Trophoblast cell (in vitro differentiated cells and primary cell): ENCODE measurements around the gene MYOD1.

ENCODE experiments used
- DNase-seq, 2 donors: peaks; one replicate each; pipeline ENCODE4 v3.0.0-alpha.2; 2016
- H2AFZ ChIP-seq: 2 replicates; pipeline ENCODE4 v1.6.1; 2013; ENCODE audit warnings: low read length, moderate library complexity, mild to moderate bottlenecking; ENCODE audit not compliant: insufficient read depth, poor library complexity
- H2AK5ac ChIP-seq: 2 replicates; pipeline ENCODE4 v1.6.1; 2013; ENCODE audit warnings: mild to moderate bottlenecking, low read length
- H2BK120ac ChIP-seq: 2 replicates; pipeline ENCODE4 v1.6.1; 2013; ENCODE audit warnings: low read length, mild to moderate bottlenecking, moderate library complexity; ENCODE audit not compliant: insufficient read depth, poor library complexity
- H2BK12ac ChIP-seq: 2 replicates; pipeline ENCODE4 v1.6.1; 2013; ENCODE audit warnings: mild to moderate bottlenecking, low read length, moderate library complexity
- H2BK5ac ChIP-seq: 2 replicates; pipeline ENCODE4 v1.6.1; 2013; ENCODE audit warnings: low read length, low read depth, moderate library complexity, mild to moderate bottlenecking; ENCODE audit not compliant: poor library complexity
- H3K14ac ChIP-seq: 2 replicates; pipeline ENCODE4 v1.6.1; 2013; ENCODE audit warnings: mild to moderate bottlenecking, low read length
- H3K18ac ChIP-seq: 2 replicates; pipeline ENCODE4 v1.6.1; 2013; ENCODE audit warnings: mild to moderate bottlenecking, low read length
- H3K23ac ChIP-seq: 2 replicates; pipeline ENCODE4 v1.6.1; 2013; ENCODE audit warnings: low read length
- H3K27ac ChIP-seq: 2 replicates; pipeline ENCODE4 v1.5.1; 2013; ENCODE audit warnings: low read depth, mild to moderate bottlenecking, inconsistent platforms, low read length, moderate library complexity
- H3K27me3 ChIP-seq: 2 replicates; pipeline ENCODE4 v1.6.1; 2013; ENCODE audit warnings: inconsistent platforms, mild to moderate bottlenecking, low read length, moderate library complexity; ENCODE audit not compliant: insufficient read depth
- H3K36me3 ChIP-seq, 2 experiments: 1 replicate in 1 of 2; 2 replicates in 1 of 2; pipeline ENCODE4 v1.6.1; 2013; ENCODE audit warnings: low read length in 2 of 2, mild to moderate bottlenecking in 2 of 2, moderate library complexity in 1 of 2; ENCODE audit not compliant: insufficient read depth in 2 of 2, control insufficient read depth in 1 of 2
- H3K4ac ChIP-seq: 2 replicates; pipeline ENCODE4 v1.6.1; 2013; ENCODE audit warnings: low read depth, mild to moderate bottlenecking, low read length, moderate library complexity
- H3K4me1 ChIP-seq, 2 experiments: 1 replicate in 1 of 2; 2 replicates in 1 of 2; pipeline ENCODE4 v1.6.1; 2013; ENCODE audit warnings: low read length in 2 of 2, mild to moderate bottlenecking in 2 of 2, moderate library complexity in 1 of 2; ENCODE audit not compliant: insufficient read depth in 2 of 2, control insufficient read depth in 1 of 2
- H3K4me2 ChIP-seq: 2 replicates; pipeline ENCODE4 v1.6.1; 2013; ENCODE audit warnings: inconsistent platforms, mild to moderate bottlenecking, low read length, moderate library complexity
- H3K4me3 ChIP-seq: 2 replicates; pipeline ENCODE4 v1.5.1; 2013; ENCODE audit warnings: mild to moderate bottlenecking, low read depth, low read length, inconsistent platforms
- H3K79me1 ChIP-seq: one replicate; pipeline ENCODE4 v1.6.1; 2013; ENCODE audit warnings: low read length
- H3K79me2 ChIP-seq: 2 replicates; pipeline ENCODE4 v1.6.1; 2013; ENCODE audit warnings: low read length, mild to moderate bottlenecking; ENCODE audit not compliant: control insufficient read depth, insufficient read depth, poor library complexity
- H3K9ac ChIP-seq: 2 replicates; pipeline ENCODE4 v1.6.1; 2013; ENCODE audit warnings: mild to moderate bottlenecking, low read length
- H3K9me3 ChIP-seq: 2 replicates; pipeline ENCODE4 v1.6.1; 2013; ENCODE audit warnings: low read depth, mild to moderate bottlenecking, control low read depth, inconsistent platforms, low read length; ENCODE audit not compliant: insufficient read depth
- H4K12ac ChIP-seq: 2 replicates; pipeline ENCODE4 v1.6.1; 2013; ENCODE audit warnings: low read depth, mild to moderate bottlenecking, low read length, moderate library complexity
- H4K8ac ChIP-seq: 2 replicates; pipeline ENCODE4 v1.6.1; 2013; ENCODE audit warnings: low read depth, mild to moderate bottlenecking, low read length, moderate library complexity
- H4K91ac ChIP-seq: one replicate; pipeline ENCODE4 v1.6.1; 2013; ENCODE audit warnings: low read depth, mild to moderate bottlenecking, low read length, moderate library complexity
- WGBS: extraction: QIAGEN DNeasy Blood & Tissue Kit; methylation state at CpG from one replicate; pipeline ENCODE4 v1.1.7; 2013; ENCODE audit warnings: missing lambda C conversion rate; ENCODE audit not compliant: insufficient read length, insufficient coverage; ENCODE audit errors: extremely low coverage; 5-methylcytosine and 5-hydroxymethylcytosine counted together

MYOD1 gene

GRCh38 chr11:17771415-17771814 is 52.0 kb downstream of the MYOD1 start:
- Histone ChIP-seq H3K4me1 (no peaks in the 10 kb centered on the region), H4K8ac (no peak overlapping the region), H3K18ac (no peak overlapping the region), H3K79me1 (no peaks in the 10 kb centered on the region), H3K14ac (no peak overlapping the region), H3K23ac (no peak overlapping the region), H3K4me3 (no peak overlapping the region), H3K4me2 (no peak overlapping the region), H4K91ac (no peak overlapping the region), H2AFZ (no peak overlapping the region), H4K12ac (no peak overlapping the region), H2AK5ac (no peak overlapping the region), H3K9me3 (no peaks in the 10 kb centered on the region), H2BK12ac (no peak overlapping the region), H3K4ac (no peak overlapping the region), H2BK5ac (no peak overlapping the region), H3K27me3 (no peaks in the 10 kb centered on the region), H3K79me2 (no peaks in the 10 kb centered on the region), H3K36me3 (no peaks in the 10 kb centered on the region), H3K27ac (no peak overlapping the region), H2BK120ac (no peak overlapping the region), H3K9ac (no peak overlapping the region)
- WGBS: no CpG with 5 or more reads among the region's 17 CpGs
- no peak for DNase-seq
